Thyroid gland (tissue), 4 donors: ENCODE measurements around the gene DOCK6.

Experiments
- CTCF ChIP-seq, 6 experiments: fragments of 200-600 bp in 3 of 6; fragments of 450-650 bp in 3 of 6; sonication (generic) in 3 of 6; IDR thresholded peaks; one replicate each; pipeline ENCODE4 v1.5.1; 2016 to 2019; ENCODE audit warnings: antibody characterized with exemption in 6 of 6, mild to moderate bottlenecking in 2 of 6, inconsistent platforms in 1 of 6, moderate library complexity in 1 of 6
- POLR2A ChIP-seq, 2 donors: fragments of 450-650 bp; IDR thresholded peaks; one replicate each; pipeline ENCODE4 v1.6.1; 2017; ENCODE audit warnings: antibody characterized with exemption in 2 of 2, mild to moderate bottlenecking in 2 of 2, moderate library complexity in 1 of 2

DNA sequence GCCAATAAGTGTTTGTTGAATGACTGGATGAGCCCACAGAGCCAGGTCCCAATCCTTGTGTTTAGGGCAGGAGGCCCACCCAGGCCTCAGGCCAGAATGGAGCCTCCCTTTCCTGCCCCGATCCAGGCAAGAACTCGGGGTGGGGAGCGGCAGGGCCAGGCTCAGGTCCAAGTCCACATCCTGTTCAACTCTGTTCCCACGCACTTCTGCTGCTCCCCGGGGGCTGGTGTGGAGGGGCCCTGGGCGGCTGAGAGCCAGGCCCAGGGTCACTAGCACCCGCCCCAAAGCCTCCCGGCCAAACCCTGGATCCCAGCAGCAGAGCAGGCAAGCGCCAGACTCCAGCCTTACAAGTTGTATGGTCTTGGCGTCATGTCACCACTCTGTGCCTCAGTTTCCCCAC, 14.9 kb downstream of the DOCK6 start:
- TF ChIP-seq CTCF (IDR thresholded peaks at IDR 0.05) (no peak), POLR2A (IDR thresholded peaks at IDR 0.05) (no peak)
